Measurements from ENCODE around the gene SLC9A5. TPM values are rescaled to one million over a fixed set of nuclear protein-coding genes. Genes with fewer than 3 reads are reported as not detected.

The SLC9A5 gene
- total and polyA plus RNA-seq, 4 donors: 0.05 to 0.25 (median 0.09) TPM; not detected in 1

- Histone ChIP-seq H3K27me3 (ENCODE audit: control insufficient read depth in 4 of 4, insufficient read depth in 4 of 4, low read length in 3 of 4) (no peaks in the 10 kb centered on the region), H3K4me3 (ENCODE audit: low read depth in 1 of 3, low read length in 3 of 3) (no peak overlapping the region), H3K36me3 (ENCODE audit: control insufficient read depth in 4 of 4, insufficient read depth in 3 of 4, low read depth in 1 of 4, low read length in 3 of 4) (no peaks in the 10 kb centered on the region), H3K27ac (ENCODE audit: low read depth in 1 of 2, low read length in 2 of 2) (no peak overlapping the region), H3K9ac (ENCODE audit: low read depth in 1 of 2, low read length in 2 of 2) (no peak overlapping the region), H3K4me1 (ENCODE audit: control insufficient read depth in 4 of 4, insufficient read depth in 4 of 4, low read length in 3 of 4) (peaks cover 0 to 2% (median 0%) of the 10 kb centered on the region in 4 donors), H3K9me3 (ENCODE audit: control insufficient read depth in 4 of 4, low read length in 3 of 4) (no peaks in the 10 kb centered on the region)
- no peak for DNase-seq (ENCODE audit: low spot score)
- WGBS: 95% methylated on average over 10 of the region's 10 CpGs
- TF ChIP-seq RXRA (IDR thresholded peaks at IDR 0.05) (no peak), HNF4A (conservative IDR thresholded peaks at IDR 0.05) (no peak), YY1 (IDR thresholded peaks at IDR 0.05) (no peak), JUND (IDR thresholded peaks at IDR 0.05) (no peak), ZBTB33 (IDR thresholded peaks at IDR 0.05) (no peak), CTCF (IDR thresholded peaks at IDR 0.05; ENCODE audit: low read depth, low read length, missing input control) (no peak), NR2F2 (IDR thresholded peaks at IDR 0.05) (no peak), GABPA (IDR thresholded peaks at IDR 0.05 in 1 of 2, conservative IDR thresholded peaks at IDR 0.05 in 1 of 2) (no peak), FOXA2 (IDR thresholded peaks at IDR 0.05) (no peak)
Measured at GRCh38 chr16:67282447-67282805, 33.6 kb downstream of the SLC9A5 start.

- no peaks in the 10 kb centered on the region for H3K36me3 ChIP-seq (ENCODE audit: control insufficient read depth in 4 of 4, insufficient read depth in 3 of 4, low read depth in 1 of 4, low read length in 3 of 4)
- TF ChIP-seq REST (IDR thresholded peaks at IDR 0.05): no peak
- TF ChIP-seq EGR1 (IDR thresholded peaks at IDR 0.05; ENCODE audit: low read depth in 2 of 2): no peak
- TF ChIP-seq MAX (IDR thresholded peaks at IDR 0.05): no peak
- no peak for TF ChIP-seq JUND (IDR thresholded peaks at IDR 0.05)
- no peak for TF ChIP-seq HNF4G (IDR thresholded peaks at IDR 0.05)
- no peak for TF ChIP-seq RXRA (IDR thresholded peaks at IDR 0.05)
- TF ChIP-seq ZBTB33 (IDR thresholded peaks at IDR 0.05): no peak
- TF ChIP-seq FOXA1 (IDR thresholded peaks at IDR 0.05): no peak
- no peak for TF ChIP-seq SP1 (IDR thresholded peaks at IDR 0.05)
- no peak for DNase-seq (ENCODE audit: low spot score)
- H3K9ac ChIP-seq (ENCODE audit: low read depth in 1 of 2, low read length in 2 of 2): no peak overlapping the region
- H3K4me3 ChIP-seq (ENCODE audit: low read depth in 1 of 3, low read length in 3 of 3): no peak overlapping the region
- 95% methylated on average over 7 of the region's 7 CpGs for WGBS
- peaks cover 0 to 2% (median 0%) of the 10 kb centered on the region in 4 donors for H3K4me1 ChIP-seq (ENCODE audit: control insufficient read depth in 4 of 4, insufficient read depth in 4 of 4, low read length in 3 of 4)
- H3K27ac ChIP-seq (ENCODE audit: low read depth in 1 of 2, low read length in 2 of 2): no peak overlapping the region
- no peaks in the 10 kb centered on the region for H3K27me3 ChIP-seq (ENCODE audit: control insufficient read depth in 4 of 4, insufficient read depth in 4 of 4, low read length in 3 of 4)
- H3K9me3 ChIP-seq (ENCODE audit: control insufficient read depth in 4 of 4, low read length in 3 of 4): no peaks in the 10 kb centered on the region
Measured at GRCh38 chr16:67283039-67283825, 34.5 kb downstream of the SLC9A5 start.
